ENCODE measurements around the gene TMEM245. TPM values are rescaled to one million over a fixed set of nuclear protein-coding genes. Genes with fewer than 3 reads are reported as not detected.

TMEM245 gene
- polyA plus RNA-seq, 1 experiment, result 30.4 TPM

- no peak for DNase-seq (ENCODE audit: low read depth)
- POLR2A ChIA-PET, result no interaction called here
- TF ChIP-seq CTCF (IDR thresholded peaks at IDR 0.05; ENCODE audit: insufficient read depth, low read depth, low read length), result no peak
- Histone ChIP-seq H3K36me3 (ENCODE audit: control insufficient read depth, insufficient read depth, low read length) (no peaks in the 10 kb centered on the region), H3K27me3 (ENCODE audit: control insufficient read depth, insufficient read depth, low read length) (peaks cover 10% of the 10 kb centered on the region), H3K4me3 (ENCODE audit: low read depth, low read length) (no peak overlapping the region)
- CTCF ChIA-PET, result interaction anchor here (1.3 to 1.5 kb wide), 2 partner anchors 18 to 33 kb away, joined by 3 read pairs; no protein-coding TSS in a partner anchor
Observed at GRCh38 chr9:109166171-109166770, 46.5 kb upstream of the TMEM245 start.

GRCh38 chr9:109164042-109164441 is 44.3 kb upstream of the TMEM245 start:
- H3K4me3 ChIP-seq (ENCODE audit: low read depth, low read length), result no peak overlapping the region
- no peak for DNase-seq (ENCODE audit: low read depth)
- no peaks in the 10 kb centered on the region for H3K36me3 ChIP-seq (ENCODE audit: control insufficient read depth, insufficient read depth, low read length)
- CTCF ChIA-PET, result no interaction called here
- POLR2A ChIA-PET, result no interaction called here
- TF ChIP-seq CTCF (IDR thresholded peaks at IDR 0.05; ENCODE audit: insufficient read depth, low read depth, low read length), result no peak
- peaks cover 12% of the 10 kb centered on the region for H3K27me3 ChIP-seq (ENCODE audit: control insufficient read depth, insufficient read depth, low read length)

GRCh38 chr9:109163194-109163593 is 43.4 kb upstream of the TMEM245 start:
- ChIA-PET POLR2A (no interaction called here), CTCF (no interaction called here)
- Histone ChIP-seq H3K4me3 (ENCODE audit: low read depth, low read length) (no peak overlapping the region), H3K27me3 (ENCODE audit: control insufficient read depth, insufficient read depth, low read length) (peaks cover 12% of the 10 kb centered on the region), H3K36me3 (ENCODE audit: control insufficient read depth, insufficient read depth, low read length) (no peaks in the 10 kb centered on the region)
- DNase-seq (ENCODE audit: low read depth), result no peak
- TF ChIP-seq CTCF (IDR thresholded peaks at IDR 0.05; ENCODE audit: insufficient read depth, low read depth, low read length), result no peak

GRCh38 chr9:109162677-109163076 is 42.9 kb upstream of the TMEM245 start:
- no peaks in the 10 kb centered on the region for H3K36me3 ChIP-seq (ENCODE audit: control insufficient read depth, insufficient read depth, low read length)
- DNase-seq (ENCODE audit: low read depth), result no peak
- TF ChIP-seq CTCF (IDR thresholded peaks at IDR 0.05; ENCODE audit: insufficient read depth, low read depth, low read length), result no peak
- ChIA-PET CTCF (interaction anchor here (0.7 to 1.4 kb wide), 2 partner anchors 18 to 1021 kb away, joined by 3 read pairs; no protein-coding TSS in a partner anchor), POLR2A (no interaction called here)
- peaks cover 8% of the 10 kb centered on the region for H3K27me3 ChIP-seq (ENCODE audit: control insufficient read depth, insufficient read depth, low read length)
- H3K4me3 ChIP-seq (ENCODE audit: low read depth, low read length), result no peak overlapping the region

- POLR2A ChIA-PET, result no interaction called here
- TF ChIP-seq CTCF (IDR thresholded peaks at IDR 0.05; ENCODE audit: insufficient read depth, low read depth, low read length), result no peak
- CTCF ChIA-PET, result interaction anchor here (1.4 kb wide), 1 partner anchor 19 kb away, joined by 3 read pairs; no protein-coding TSS in a partner anchor
- H3K27me3 ChIP-seq (ENCODE audit: control insufficient read depth, insufficient read depth, low read length), result peaks cover 5% of the 10 kb centered on the region
- H3K36me3 ChIP-seq (ENCODE audit: control insufficient read depth, insufficient read depth, low read length), result no peaks in the 10 kb centered on the region
- no peak overlapping the region for H3K4me3 ChIP-seq (ENCODE audit: low read depth, low read length)
- DNase-seq (ENCODE audit: low read depth), result no peak
Observed at GRCh38 chr9:109161471-109161870, 41.7 kb upstream of the TMEM245 start.
